ENCODE measurements around the gene KLF13.

- TF ChIP-seq CTCF (IDR thresholded peaks at IDR 0.05) (no peak), POLR2A (IDR thresholded peaks at IDR 0.05) (no peak)
Observed at GRCh38 chr15:31311735-31312619, 14.7 kb upstream of the KLF13 start.

Data from vagina (tissue), 2 donors.